GM18907 (cell line): Measurements from ENCODE around the gene IMP4.

Source experiments
- ATAC-seq: cut with Tn5 transposase; IDR thresholded peaks from one replicate; pipeline ENCODE4 v1.9.1; 2021; ENCODE audit warnings: mild to moderate bottlenecking, moderate library complexity; ENCODE audit not compliant: unreplicated experiment

IMP4 gene

DNA sequence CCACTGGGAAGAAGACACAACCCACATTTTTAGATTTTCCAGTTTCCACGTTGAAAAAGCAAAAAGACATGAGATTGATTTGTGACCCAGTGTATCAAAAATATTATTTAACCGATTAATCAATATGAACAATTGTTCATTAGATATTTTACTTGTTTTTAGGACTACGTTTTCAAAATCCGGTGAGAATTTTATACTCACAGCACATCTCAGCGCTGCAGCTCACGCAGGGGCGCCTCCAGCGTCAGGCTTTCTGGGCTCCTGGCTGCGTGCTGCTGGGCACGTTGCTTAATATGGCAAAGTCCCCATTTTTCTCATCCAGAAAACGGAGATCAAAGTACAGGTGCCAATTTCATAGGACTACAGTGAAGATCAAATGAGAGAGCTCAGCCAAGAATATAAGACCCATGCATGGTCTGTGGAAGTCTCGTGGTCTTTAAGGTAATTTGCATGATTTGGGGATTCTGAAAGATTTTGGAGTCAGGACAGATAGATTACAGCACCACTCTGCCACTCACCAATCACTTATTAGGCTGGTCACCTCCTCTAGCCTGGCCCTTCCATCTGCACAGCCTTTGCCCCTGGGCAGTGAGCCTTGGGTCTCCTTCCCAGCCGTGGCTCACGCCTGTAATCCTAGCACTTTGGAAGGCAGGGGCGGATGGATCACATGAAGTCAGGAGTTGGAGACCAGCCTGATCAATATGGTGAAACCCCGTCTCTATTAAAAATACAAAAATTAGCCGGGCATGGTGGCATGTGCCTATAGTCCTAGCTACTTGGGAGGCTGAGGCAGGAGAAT, 49.4 kb downstream of the IMP4 start:
- ATAC-seq = no peak

- ATAC-seq = no peak
These were observed 50.7 kb downstream of the IMP4 start for GRCh38 chr2:130393318-130393910.
